Type B pancreatic cell (in vitro differentiated cells): ENCODE measurements around the gene SULF2. TPM values are rescaled to one million over a fixed set of nuclear protein-coding genes. Genes with fewer than 3 reads are reported as not detected.

Experiments used
- DNase-seq: peaks from one replicate; pipeline ENCODE4 v3.0.0; 2021; ENCODE audit warnings: mixed read lengths; ENCODE audit not compliant: unreplicated experiment; ENCODE audit errors: extremely low spot score
- H3K27ac Mint-ChIP-seq: 2 replicates; pipeline ENCODE4 v1.8.0; 2021; ENCODE audit warnings: mild to moderate bottlenecking, mixed read lengths
- H3K27me3 Mint-ChIP-seq: 2 replicates; pipeline ENCODE4 v1.8.0; 2021; ENCODE audit warnings: mixed read lengths
- H3K36me3 Mint-ChIP-seq: 2 replicates; pipeline ENCODE4 v1.8.0; 2021; ENCODE audit warnings: mixed read lengths
- H3K4me1 Mint-ChIP-seq: one replicate; pipeline ENCODE4 v1.8.0; 2021; ENCODE audit warnings: mixed read lengths; ENCODE audit not compliant: unreplicated experiment
- H3K4me3 Mint-ChIP-seq: 2 replicates; pipeline ENCODE4 v1.8.0; 2021; ENCODE audit warnings: mild to moderate bottlenecking, mixed read lengths
- H3K9me3 Mint-ChIP-seq: 2 replicates; pipeline ENCODE4 v1.8.0; 2021; ENCODE audit warnings: mixed read lengths
- total RNA-seq: library from RNA; stranded (reverse); gene quantifications from 2 replicates; pipeline ENCODE4 v1.2.1, GENCODE V29; 2021; ENCODE audit warnings: low replicate concordance
- TF ChIP-seq, protein P1 (sequence below): fragments of 200-600 bp; sonication (generic); conservative IDR thresholded peaks from 2 replicates; pipeline ENCODE4 v1.5.0; 2021; ENCODE audit warnings: antibody characterized with exemption, mild to moderate bottlenecking

The SULF2 gene
- total RNA-seq, 1 donor from 2014 or later: 146 TPM

DNA sequence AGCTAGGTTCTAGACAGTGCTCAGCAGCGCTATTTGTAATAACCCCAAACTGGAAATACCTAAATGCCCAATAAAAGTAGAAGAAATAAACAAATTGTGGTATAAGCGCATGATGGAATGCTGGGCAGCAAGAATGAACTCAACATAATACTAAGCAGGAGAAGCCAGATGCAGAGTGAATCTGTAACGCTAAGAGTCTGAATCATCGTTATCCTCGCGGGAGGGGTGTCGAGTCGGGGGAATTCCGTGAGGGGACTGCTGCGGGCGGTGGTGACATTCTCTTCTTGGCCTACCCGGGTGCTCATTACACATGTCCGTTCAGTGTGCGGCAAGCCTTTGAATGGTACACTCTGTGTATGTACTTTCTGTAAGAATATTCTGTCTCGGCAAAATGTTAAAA is 83.7 kb downstream of the SULF2 start:
- H3K4me3 Mint-ChIP-seq: no peak overlapping the region
- no peaks in the 10 kb centered on the region for H3K27me3 Mint-ChIP-seq
- H3K4me1 Mint-ChIP-seq: peaks cover 8% of the 10 kb centered on the region
- H3K27ac Mint-ChIP-seq: no peak overlapping the region
- TF ChIP-seq, protein P1, sequence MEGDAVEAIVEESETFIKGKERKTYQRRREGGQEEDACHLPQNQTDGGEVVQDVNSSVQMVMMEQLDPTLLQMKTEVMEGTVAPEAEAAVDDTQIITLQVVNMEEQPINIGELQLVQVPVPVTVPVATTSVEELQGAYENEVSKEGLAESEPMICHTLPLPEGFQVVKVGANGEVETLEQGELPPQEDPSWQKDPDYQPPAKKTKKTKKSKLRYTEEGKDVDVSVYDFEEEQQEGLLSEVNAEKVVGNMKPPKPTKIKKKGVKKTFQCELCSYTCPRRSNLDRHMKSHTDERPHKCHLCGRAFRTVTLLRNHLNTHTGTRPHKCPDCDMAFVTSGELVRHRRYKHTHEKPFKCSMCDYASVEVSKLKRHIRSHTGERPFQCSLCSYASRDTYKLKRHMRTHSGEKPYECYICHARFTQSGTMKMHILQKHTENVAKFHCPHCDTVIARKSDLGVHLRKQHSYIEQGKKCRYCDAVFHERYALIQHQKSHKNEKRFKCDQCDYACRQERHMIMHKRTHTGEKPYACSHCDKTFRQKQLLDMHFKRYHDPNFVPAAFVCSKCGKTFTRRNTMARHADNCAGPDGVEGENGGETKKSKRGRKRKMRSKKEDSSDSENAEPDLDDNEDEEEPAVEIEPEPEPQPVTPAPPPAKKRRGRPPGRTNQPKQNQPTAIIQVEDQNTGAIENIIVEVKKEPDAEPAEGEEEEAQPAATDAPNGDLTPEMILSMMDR: no peak
- peaks cover 27% of the 10 kb centered on the region for H3K36me3 Mint-ChIP-seq
- H3K9me3 Mint-ChIP-seq: no peaks in the 10 kb centered on the region
- DNase-seq: no peak

DNA sequence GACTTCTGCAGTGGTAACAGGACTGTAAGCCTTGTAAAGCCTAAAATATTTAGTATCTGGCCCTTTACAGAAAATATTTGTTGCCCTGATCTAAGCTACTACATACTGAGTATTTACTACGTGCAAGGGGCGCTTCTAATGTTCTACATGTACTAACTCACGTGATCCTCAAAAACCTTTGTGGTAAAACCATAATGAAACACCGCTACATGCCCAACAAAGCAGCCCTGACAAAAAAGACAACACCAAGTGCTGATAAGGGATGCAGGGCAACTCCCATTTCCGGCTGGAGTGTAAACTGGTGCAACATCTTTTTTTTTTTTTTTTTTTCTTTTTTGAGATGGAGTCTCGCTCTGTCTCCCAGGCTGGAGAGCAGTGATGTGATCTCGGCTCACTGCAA is 85.0 kb downstream of the SULF2 start:
- TF ChIP-seq, protein P1: no peak
- Mint-ChIP-seq H3K4me1 (peaks cover 10% of the 10 kb centered on the region), H3K27ac (no peak overlapping the region), H3K4me3 (no peak overlapping the region), H3K9me3 (no peaks in the 10 kb centered on the region), H3K27me3 (no peaks in the 10 kb centered on the region), H3K36me3 (peaks cover 26% of the 10 kb centered on the region)
- DNase-seq: no peak

DNA sequence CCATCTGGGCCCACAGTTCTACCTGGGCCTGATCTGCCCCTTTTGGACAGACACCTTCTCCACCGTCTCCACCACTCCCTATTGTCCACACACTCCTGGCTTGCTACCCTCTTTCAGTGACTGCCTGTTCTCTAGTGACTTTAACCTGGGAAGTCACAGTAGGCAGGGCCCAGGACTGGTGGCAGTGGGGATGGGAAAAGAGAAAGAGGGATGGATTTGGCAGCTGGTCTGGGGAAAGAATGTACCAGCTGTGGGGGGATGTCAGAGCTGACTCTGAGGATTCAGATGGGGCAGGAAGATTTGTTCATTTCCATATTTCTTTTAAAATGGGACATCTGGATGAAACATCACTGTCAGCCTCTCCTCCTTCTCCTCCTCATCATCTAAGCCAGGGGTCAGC is 85.5 kb downstream of the SULF2 start:
- Mint-ChIP-seq H3K4me3 (no peak overlapping the region), H3K4me1 (peaks cover 15% of the 10 kb centered on the region), H3K9me3 (no peaks in the 10 kb centered on the region), H3K27ac (no peak overlapping the region), H3K36me3 (peaks cover 22% of the 10 kb centered on the region), H3K27me3 (no peaks in the 10 kb centered on the region)
- no peak for DNase-seq
- TF ChIP-seq, protein P1: no peak

DNA sequence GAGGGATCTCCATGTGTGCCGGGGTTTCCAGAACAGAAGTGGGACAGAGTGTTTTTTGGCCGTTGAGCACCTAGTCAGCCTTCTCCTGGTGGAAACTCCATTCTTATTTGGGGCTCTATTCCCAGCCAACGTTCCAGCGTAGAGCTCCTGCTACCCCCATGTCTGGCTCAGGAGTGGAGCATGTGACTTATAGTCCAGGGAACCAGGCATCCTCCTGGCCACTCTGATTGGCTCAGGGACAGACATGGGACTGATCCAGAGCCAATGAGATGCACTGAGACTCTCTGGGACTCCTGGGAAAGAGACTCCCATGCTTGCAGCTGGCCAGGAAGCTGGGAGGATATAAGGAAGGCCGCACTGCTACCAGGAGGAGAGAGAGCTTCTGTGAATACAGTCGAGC is 87.1 kb downstream of the SULF2 start:
- no peak overlapping the region for H3K27ac Mint-ChIP-seq
- DNase-seq: no peak
- no peaks in the 10 kb centered on the region for H3K27me3 Mint-ChIP-seq
- TF ChIP-seq, protein P1: no peak
- H3K36me3 Mint-ChIP-seq: peaks cover 12% of the 10 kb centered on the region
- H3K4me3 Mint-ChIP-seq: no peak overlapping the region
- peaks cover 9% of the 10 kb centered on the region for H3K4me1 Mint-ChIP-seq
- no peaks in the 10 kb centered on the region for H3K9me3 Mint-ChIP-seq

DNA sequence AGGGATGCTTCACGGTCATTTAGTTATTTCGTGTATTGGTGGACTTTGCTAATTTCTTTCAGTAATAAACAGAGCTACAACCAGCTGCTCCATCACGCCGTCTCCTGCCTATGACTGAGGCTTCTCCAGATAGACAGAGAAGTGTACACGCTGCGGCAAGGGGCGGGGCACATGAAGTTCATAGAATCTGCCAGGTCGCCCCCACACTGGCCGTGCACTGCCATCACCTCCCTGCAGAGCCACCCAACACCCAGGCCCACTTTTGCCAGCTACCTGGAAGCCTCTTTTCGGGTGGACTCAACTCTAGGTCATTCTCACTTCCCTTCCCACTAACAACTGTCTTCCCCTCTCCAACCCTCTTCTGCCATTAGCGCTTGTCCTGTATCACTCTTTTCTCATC is 88.4 kb downstream of the SULF2 start:
- TF ChIP-seq, protein P1: no peak
- Mint-ChIP-seq H3K9me3 (no peaks in the 10 kb centered on the region), H3K27me3 (no peaks in the 10 kb centered on the region), H3K27ac (no peak overlapping the region), H3K4me3 (no peak overlapping the region), H3K4me1 (peaks cover 9% of the 10 kb centered on the region), H3K36me3 (peaks cover 12% of the 10 kb centered on the region)
- DNase-seq: no peak
